ENCODE measurements around the gene SLCO4A1.

DNA sequence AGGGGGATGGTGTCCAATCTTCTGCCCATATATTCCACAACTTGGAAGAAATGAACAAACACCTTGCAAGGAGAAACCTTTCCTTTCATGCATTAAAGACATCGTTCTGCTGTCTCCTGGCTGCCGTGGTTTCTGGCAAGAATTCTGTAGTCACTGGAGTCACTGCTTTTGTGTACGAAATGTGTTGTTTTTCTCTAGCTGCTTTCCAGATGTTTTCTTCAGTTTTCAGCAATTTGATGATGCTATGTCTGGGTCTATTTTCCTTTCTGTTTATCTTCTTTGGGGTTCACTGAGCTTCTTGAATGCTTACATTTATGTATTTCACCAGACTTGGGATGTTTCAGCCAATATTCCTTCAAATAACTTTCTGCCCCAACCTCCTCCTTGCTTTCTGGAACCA is 40.6 kb upstream of the SLCO4A1 start:
- TF ChIP-seq POLR2A (IDR thresholded peaks at IDR 0.05) = no peak
- TF ChIP-seq, protein P1, sequence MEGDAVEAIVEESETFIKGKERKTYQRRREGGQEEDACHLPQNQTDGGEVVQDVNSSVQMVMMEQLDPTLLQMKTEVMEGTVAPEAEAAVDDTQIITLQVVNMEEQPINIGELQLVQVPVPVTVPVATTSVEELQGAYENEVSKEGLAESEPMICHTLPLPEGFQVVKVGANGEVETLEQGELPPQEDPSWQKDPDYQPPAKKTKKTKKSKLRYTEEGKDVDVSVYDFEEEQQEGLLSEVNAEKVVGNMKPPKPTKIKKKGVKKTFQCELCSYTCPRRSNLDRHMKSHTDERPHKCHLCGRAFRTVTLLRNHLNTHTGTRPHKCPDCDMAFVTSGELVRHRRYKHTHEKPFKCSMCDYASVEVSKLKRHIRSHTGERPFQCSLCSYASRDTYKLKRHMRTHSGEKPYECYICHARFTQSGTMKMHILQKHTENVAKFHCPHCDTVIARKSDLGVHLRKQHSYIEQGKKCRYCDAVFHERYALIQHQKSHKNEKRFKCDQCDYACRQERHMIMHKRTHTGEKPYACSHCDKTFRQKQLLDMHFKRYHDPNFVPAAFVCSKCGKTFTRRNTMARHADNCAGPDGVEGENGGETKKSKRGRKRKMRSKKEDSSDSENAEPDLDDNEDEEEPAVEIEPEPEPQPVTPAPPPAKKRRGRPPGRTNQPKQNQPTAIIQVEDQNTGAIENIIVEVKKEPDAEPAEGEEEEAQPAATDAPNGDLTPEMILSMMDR (IDR thresholded peaks at IDR 0.05) = no peak

All from uterus (tissue), 2 donors.